ENCODE results near the gene PSMC2. TPM values are rescaled to one million over a fixed set of nuclear protein-coding genes. Genes with fewer than 3 reads are reported as not detected.
A peak's percentile ranks its signal among the peaks of the same experiment; 100 is the strongest.

The PSMC2 gene
- total and polyA plus RNA-seq, 2 experiments from 2014 or later: 107 to 131 TPM

DNA sequence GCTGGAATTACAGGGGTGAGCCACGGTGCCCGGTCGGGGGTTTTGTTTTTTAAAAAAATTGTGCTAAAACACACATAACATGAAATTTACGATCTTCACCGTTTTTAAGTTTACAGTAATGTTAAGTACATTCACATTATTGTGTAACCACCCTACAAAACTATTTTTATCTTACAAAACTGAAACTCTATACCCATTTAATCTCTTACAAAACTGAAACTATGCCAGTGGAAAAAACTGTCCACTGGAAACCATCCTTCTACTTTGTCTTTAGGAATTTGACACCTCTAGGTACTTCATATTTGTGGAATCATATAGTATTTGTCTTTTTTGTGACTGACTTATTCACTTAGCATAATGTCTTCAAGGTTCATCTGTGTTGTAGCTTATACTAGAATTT is 1.0 kb upstream of the PSMC2 start:
- DNase-seq (ENCODE audit: low spot score) (no peak), ATAC-seq (no peak)
- Mint-ChIP-seq H3K4me1 (peaks cover 16% of the 10 kb centered on the region), H3K36me3 (ENCODE audit: low read depth) (peaks cover 20% of the 10 kb centered on the region), H3K27ac (no peak overlapping the region), H3K9me3 (no peaks in the 10 kb centered on the region), H3K4me3 (no peak overlapping the region), H3K27me3 (ENCODE audit: insufficient read depth, low read depth, poor library complexity) (peaks cover 10% of the 10 kb centered on the region)
- H2AFZ ChIP-seq: peak overlapping the region; percentile 23; the same call in 1 of the 2 replicates
- no peak overlapping the region for H3K4me2 ChIP-seq
- H3K79me2 ChIP-seq (replicated peaks; ENCODE audit: insufficient read depth): peaks cover 70% of the 10 kb centered on the region
- H3F3A ChIP-seq (replicated peaks; ENCODE audit: low read depth): no peaks in the 10 kb centered on the region
- no peaks in the 10 kb centered on the region for H3K27me3 ChIP-seq (ENCODE audit: insufficient read depth)
- H4K20me1 ChIP-seq (replicated peaks; ENCODE audit: insufficient read depth): peaks cover 24% of the 10 kb centered on the region
- no peaks in the 10 kb centered on the region for H3K9me2 ChIP-seq (ENCODE audit: insufficient read depth)
- no peak overlapping the region for H3K27ac ChIP-seq (ENCODE audit: low read depth)
- peaks cover 19% of the 10 kb centered on the region; the same call in 1 of the 2 replicates for H3K4me1 ChIP-seq (ENCODE audit: insufficient read depth)
- H3K36me3 ChIP-seq (ENCODE audit: insufficient read depth): peaks cover 4% of the 10 kb centered on the region
- H3K4me3 ChIP-seq: no peak overlapping the region
- TF ChIP-seq NANOG (IDR thresholded peaks at IDR 0.05; ENCODE audit: borderline replicate concordance) (no peak), POLR2AphosphoS5 (IDR thresholded peaks at IDR 0.05; ENCODE audit: low read depth) (no peak), CREB1 (CRISPR knock-in tag; IDR thresholded peaks at IDR 0.05; ENCODE audit: low read depth) (no peak), ZNF114 (CRISPR knock-in tag; IDR thresholded peaks at IDR 0.05) (no peak), ZNF331 (CRISPR knock-in tag; IDR thresholded peaks at IDR 0.05; ENCODE audit: low read depth) (no peak), EZH2phosphoT487 (IDR thresholded peaks at IDR 0.05; ENCODE audit: unreplicated experiment) (no peak)
- TF ChIP-seq, protein P1, sequence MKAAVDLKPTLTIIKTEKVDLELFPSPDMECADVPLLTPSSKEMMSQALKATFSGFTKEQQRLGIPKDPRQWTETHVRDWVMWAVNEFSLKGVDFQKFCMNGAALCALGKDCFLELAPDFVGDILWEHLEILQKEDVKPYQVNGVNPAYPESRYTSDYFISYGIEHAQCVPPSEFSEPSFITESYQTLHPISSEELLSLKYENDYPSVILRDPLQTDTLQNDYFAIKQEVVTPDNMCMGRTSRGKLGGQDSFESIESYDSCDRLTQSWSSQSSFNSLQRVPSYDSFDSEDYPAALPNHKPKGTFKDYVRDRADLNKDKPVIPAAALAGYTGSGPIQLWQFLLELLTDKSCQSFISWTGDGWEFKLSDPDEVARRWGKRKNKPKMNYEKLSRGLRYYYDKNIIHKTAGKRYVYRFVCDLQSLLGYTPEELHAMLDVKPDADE (IDR thresholded peaks at IDR 0.05): no peak
- TF ChIP-seq, protein P2, sequence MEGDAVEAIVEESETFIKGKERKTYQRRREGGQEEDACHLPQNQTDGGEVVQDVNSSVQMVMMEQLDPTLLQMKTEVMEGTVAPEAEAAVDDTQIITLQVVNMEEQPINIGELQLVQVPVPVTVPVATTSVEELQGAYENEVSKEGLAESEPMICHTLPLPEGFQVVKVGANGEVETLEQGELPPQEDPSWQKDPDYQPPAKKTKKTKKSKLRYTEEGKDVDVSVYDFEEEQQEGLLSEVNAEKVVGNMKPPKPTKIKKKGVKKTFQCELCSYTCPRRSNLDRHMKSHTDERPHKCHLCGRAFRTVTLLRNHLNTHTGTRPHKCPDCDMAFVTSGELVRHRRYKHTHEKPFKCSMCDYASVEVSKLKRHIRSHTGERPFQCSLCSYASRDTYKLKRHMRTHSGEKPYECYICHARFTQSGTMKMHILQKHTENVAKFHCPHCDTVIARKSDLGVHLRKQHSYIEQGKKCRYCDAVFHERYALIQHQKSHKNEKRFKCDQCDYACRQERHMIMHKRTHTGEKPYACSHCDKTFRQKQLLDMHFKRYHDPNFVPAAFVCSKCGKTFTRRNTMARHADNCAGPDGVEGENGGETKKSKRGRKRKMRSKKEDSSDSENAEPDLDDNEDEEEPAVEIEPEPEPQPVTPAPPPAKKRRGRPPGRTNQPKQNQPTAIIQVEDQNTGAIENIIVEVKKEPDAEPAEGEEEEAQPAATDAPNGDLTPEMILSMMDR (conservative IDR thresholded peaks at IDR 0.05; ENCODE audit: low read depth in 2 of 2): no peak

DNA sequence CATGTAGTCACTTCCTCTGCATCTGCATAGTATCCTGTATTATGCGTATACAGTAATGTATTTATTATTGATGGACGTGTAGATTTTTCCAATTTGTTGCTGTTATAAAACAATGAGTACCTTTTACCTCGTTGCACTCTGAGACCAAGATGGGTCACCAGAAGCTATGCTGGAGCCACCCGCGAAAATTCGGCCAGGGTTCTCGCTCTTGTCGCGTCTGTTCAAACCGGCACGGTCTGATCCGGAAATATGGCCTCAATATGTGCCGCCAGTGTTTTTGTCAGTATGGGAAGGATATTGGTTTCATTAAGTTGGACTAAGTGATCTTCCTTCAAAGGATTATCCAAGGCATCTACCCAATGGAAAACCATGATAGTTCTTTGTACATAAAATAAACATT is 1.0 kb downstream of the PSMC2 start:
- no peak overlapping the region for H3K27ac ChIP-seq (ENCODE audit: low read depth)
- H3K4me2 ChIP-seq: peak overlapping the region; percentile 92
- Mint-ChIP-seq H3K27ac (0 out of 2 replicates have a peak overlapping the region, but pooled peaks have one; percentile 26), H3K4me3 (peak overlapping the region; percentile 99), H3K27me3 (ENCODE audit: insufficient read depth, low read depth, poor library complexity) (peaks cover 10% of the 10 kb centered on the region), H3K4me1 (peaks cover 16% of the 10 kb centered on the region), H3K9me3 (no peaks in the 10 kb centered on the region), H3K36me3 (ENCODE audit: low read depth) (peaks cover 13% of the 10 kb centered on the region)
- H3F3A ChIP-seq (replicated peaks; ENCODE audit: low read depth): no peaks in the 10 kb centered on the region
- peak overlapping the region; percentile 75 for H3K4me3 ChIP-seq
- H3K27me3 ChIP-seq (ENCODE audit: insufficient read depth): no peaks in the 10 kb centered on the region
- no peaks in the 10 kb centered on the region for H3K9me2 ChIP-seq (ENCODE audit: insufficient read depth)
- DNase-seq (ENCODE audit: low spot score): no peak
- no peak for ATAC-seq
- H2AFZ ChIP-seq: no peak overlapping the region
- peaks cover 24% of the 10 kb centered on the region for H4K20me1 ChIP-seq (replicated peaks; ENCODE audit: insufficient read depth)
- H3K4me1 ChIP-seq (ENCODE audit: insufficient read depth): peaks cover 14% of the 10 kb centered on the region; the same call in 1 of the 2 replicates
- H3K36me3 ChIP-seq (ENCODE audit: insufficient read depth): no peaks in the 10 kb centered on the region
- peaks cover 70% of the 10 kb centered on the region for H3K79me2 ChIP-seq (replicated peaks; ENCODE audit: insufficient read depth)
- TF ChIP-seq NANOG (IDR thresholded peaks at IDR 0.05; ENCODE audit: borderline replicate concordance) (no peak), EZH2phosphoT487 (IDR thresholded peaks at IDR 0.05; ENCODE audit: unreplicated experiment) (no peak), EZH2 (IDR thresholded peaks at IDR 0.05; ENCODE audit: low read depth, unreplicated experiment) (no peak), JUNB (IDR thresholded peaks at IDR 0.05; ENCODE audit: unreplicated experiment) (no peak), POLR2AphosphoS5 (IDR thresholded peaks at IDR 0.05; ENCODE audit: low read depth) (no peak)
- TF ChIP-seq, protein P3, sequence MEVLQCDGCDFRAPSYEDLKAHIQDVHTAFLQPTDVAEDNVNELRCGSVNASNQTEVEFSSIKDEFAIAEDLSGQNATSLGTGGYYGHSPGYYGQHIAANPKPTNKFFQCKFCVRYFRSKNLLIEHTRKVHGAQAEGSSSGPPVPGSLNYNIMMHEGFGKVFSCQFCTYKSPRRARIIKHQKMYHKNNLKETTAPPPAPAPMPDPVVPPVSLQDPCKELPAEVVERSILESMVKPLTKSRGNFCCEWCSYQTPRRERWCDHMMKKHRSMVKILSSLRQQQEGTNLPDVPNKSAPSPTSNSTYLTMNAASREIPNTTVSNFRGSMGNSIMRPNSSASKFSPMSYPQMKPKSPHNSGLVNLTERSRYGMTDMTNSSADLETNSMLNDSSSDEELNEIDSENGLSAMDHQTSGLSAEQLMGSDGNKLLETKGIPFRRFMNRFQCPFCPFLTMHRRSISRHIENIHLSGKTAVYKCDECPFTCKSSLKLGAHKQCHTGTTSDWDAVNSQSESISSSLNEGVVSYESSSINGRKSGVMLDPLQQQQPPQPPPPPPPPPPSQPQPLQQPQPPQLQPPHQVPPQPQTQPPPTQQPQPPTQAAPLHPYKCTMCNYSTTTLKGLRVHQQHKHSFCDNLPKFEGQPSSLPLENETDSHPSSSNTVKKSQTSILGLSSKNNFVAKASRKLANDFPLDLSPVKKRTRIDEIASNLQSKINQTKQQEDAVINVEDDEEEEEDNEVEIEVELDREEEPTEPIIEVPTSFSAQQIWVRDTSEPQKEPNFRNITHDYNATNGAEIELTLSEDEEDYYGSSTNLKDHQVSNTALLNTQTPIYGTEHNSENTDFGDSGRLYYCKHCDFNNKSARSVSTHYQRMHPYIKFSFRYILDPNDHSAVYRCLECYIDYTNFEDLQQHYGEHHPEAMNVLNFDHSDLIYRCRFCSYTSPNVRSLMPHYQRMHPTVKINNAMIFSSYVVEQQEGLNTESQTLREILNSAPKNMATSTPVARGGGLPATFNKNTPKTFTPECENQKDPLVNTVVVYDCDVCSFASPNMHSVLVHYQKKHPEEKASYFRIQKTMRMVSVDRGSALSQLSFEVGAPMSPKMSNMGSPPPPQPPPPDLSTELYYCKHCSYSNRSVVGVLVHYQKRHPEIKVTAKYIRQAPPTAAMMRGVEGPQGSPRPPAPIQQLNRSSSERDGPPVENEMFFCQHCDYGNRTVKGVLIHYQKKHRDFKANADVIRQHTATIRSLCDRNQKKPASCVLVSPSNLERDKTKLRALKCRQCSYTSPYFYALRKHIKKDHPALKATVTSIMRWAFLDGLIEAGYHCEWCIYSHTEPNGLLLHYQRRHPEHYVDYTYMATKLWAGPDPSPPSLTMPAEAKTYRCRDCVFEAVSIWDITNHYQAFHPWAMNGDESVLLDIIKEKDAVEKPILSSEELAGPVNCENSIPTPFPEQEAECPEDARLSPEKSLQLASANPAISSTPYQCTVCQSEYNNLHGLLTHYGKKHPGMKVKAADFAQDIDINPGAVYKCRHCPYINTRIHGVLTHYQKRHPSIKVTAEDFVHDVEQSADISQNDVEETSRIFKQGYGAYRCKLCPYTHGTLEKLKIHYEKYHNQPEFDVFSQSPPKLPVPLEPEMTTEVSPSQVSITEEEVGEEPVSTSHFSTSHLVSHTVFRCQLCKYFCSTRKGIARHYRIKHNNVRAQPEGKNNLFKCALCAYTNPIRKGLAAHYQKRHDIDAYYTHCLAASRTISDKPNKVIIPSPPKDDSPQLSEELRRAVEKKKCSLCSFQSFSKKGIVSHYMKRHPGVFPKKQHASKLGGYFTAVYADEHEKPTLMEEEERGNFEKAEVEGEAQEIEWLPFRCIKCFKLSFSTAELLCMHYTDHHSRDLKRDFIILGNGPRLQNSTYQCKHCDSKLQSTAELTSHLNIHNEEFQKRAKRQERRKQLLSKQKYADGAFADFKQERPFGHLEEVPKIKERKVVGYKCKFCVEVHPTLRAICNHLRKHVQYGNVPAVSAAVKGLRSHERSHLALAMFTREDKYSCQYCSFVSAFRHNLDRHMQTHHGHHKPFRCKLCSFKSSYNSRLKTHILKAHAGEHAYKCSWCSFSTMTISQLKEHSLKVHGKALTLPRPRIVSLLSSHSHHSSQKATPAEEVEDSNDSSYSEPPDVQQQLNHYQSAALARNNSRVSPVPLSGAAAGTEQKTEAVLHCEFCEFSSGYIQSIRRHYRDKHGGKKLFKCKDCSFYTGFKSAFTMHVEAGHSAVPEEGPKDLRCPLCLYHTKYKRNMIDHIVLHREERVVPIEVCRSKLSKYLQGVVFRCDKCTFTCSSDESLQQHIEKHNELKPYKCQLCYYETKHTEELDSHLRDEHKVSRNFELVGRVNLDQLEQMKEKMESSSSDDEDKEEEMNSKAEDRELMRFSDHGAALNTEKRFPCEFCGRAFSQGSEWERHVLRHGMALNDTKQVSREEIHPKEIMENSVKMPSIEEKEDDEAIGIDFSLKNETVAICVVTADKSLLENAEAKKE (CRISPR knock-in tag; IDR thresholded peaks at IDR 0.05): no peak
- TF ChIP-seq, protein P1 (IDR thresholded peaks at IDR 0.05): no peak

Data from GM23338 (cell line).